Ovary (tissue), 9 donors: ENCODE results near the gene ZBTB7A. TPM values are rescaled to one million over a fixed set of nuclear protein-coding genes. Genes with fewer than 3 reads are reported as not detected.
A peak's percentile ranks its signal among the peaks of the same experiment; 100 is the strongest.

Experiments
- DNase-seq, 5 donors: peaks; one replicate each; pipeline ENCODE4 v3.0.0-alpha.2; 2019 to 2020
- H3K27ac ChIP-seq, 2 donors: fragments of 200-600 bp; one replicate each; pipeline versions ENCODE4 v1.5.1 to v1.8.0; 2019 to 2022
- H3K27me3 ChIP-seq: fragments of 200-600 bp; one replicate; pipeline ENCODE4 v1.8.0; 2022
- H3K36me3 ChIP-seq: fragments of 200-600 bp; sonication (generic); one replicate; pipeline ENCODE4 v1.5.1; 2019
- H3K4me1 ChIP-seq: one replicate; pipeline ENCODE4 v1.8.1; 2013; ENCODE audit warnings: mild to moderate bottlenecking, moderate library complexity; ENCODE audit not compliant: insufficient read depth
- H3K4me3 ChIP-seq: fragments of 200-600 bp; sonication (generic); one replicate; pipeline ENCODE4 v1.5.1; 2017
- H3K9me3 ChIP-seq, 2 donors: fragments of 200-600 bp in 1 of 2; sonication (generic) in 1 of 2; one replicate each; pipeline versions ENCODE4 v1.5.1 to v1.8.1; 2013 to 2019; ENCODE audit warnings: mild to moderate bottlenecking in 1 of 2, moderate library complexity in 1 of 2
- EP300 ChIP-seq: sonication (generic); formaldehyde crosslinking; IDR thresholded peaks from one replicate; pipeline ENCODE4 v1.6.1; 2017; ENCODE audit warnings: antibody characterized with exemption
- POLR2A ChIP-seq: fragments of 450-650 bp; IDR thresholded peaks from one replicate; pipeline ENCODE4 v1.6.1; 2017; ENCODE audit warnings: antibody characterized with exemption, mild to moderate bottlenecking, moderate library complexity
- WGBS, 3 donors: extraction: QIAGEN DNeasy Blood & Tissue Kit in 1 of 3; methylation state at CpG; one replicate each; pipeline versions ENCODE4 v1.1.5 to v1.1.7; 2013 to 2017; 5-methylcytosine and 5-hydroxymethylcytosine counted together
- intact Hi-C, 4 donors: fragments of 100-400 bp; cut with DNase I; formaldehyde crosslinking; loops; one replicate each; pipeline versions ENCODE4 v1.11.0 to v1.15.1; 2022 to 2023
- polyA plus RNA-seq, 2 donors: library from polyadenylated mRNA; stranded (reverse); fragments of 200-250 nt in 1 of 2; fragments of 350-450 nt in 1 of 2; fragmentation: Illumina TruSeq in 1 of 2; extraction: RNeasy Lipid Tissue Mini Kit (QIAGEN cat#74804) in 1 of 2; gene quantifications; one replicate each; pipeline ENCODE4 v1.2.3, GENCODE V29; 2013 to 2014
- total RNA-seq, 7 donors: library from RNA; depleted of rRNA in 2 of 7; stranded (reverse); fragments of >200 nt in 2 of 7; fragmentation: NEBNext Ultra II Directional in 3 of 7; extraction: Animal tissue kit (Norgen Biotek cat#: 25700) in 3 of 7; gene quantifications; one replicate each; pipeline versions ENCODE4 v1.1.0 to v1.2.4, GENCODE V29; 2016 to 2023
- TF ChIP-seq, protein P1 (sequence below), 3 donors: fragments of 450-650 bp in 2 of 3; fragments of 200-600 bp in 1 of 3; IDR thresholded peaks; one replicate each; pipeline versions ENCODE4 v1.5.1 to v1.8.0; 2016 to 2022; ENCODE audit warnings: antibody characterized with exemption in 3 of 3, mild to moderate bottlenecking in 1 of 3
- donor health status: DM: no; HTN: no; CAD: no; lungs with moderate emphysema.
- donor health status: DM: no; HTN: no; CAD: no.
- donor health status: Bipolar disorder and iron deficiency.
- donor health status: DM: yes; HTN: yes; CAD: no.
- donor health status: DM: no; HTN: no; CAD: no.
- donor health status: DM: yes; HTN: yes; CAD: no.

The ZBTB7A gene
- total and polyA plus RNA-seq, 9 donors = 9.1 to 56.4 (median 38.5) TPM

DNA sequence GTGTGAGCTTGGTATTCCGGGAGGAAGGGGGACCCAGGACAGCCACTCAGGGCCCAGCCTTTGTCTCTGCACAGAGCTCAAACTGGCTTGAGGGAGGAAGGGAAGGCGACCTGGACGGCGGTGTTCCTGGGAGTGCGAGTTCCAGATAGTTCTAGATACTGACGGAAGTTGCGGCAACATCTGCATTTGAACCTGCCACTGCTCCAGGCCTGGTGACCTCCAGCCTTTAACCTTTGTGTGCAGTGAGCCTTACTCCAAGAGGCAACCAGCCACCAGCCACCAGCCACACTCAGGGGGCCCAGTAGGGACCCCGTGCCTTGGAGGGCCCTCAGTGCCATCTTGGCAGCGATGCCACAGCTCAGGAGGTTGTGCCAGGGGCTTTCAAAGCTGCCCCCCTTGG, 15.5 kb upstream of the ZBTB7A start:
- no peak overlapping the region for H3K4me3 ChIP-seq
- 72 to 84% (median 82%) methylated on average over 9 of the region's 9 CpGs for WGBS, 3 donors
- intact Hi-C loops = no loop called here
- no peak overlapping the region for H3K27ac ChIP-seq
- no peak for DNase-seq
- no peaks in the 10 kb centered on the region for H3K36me3 ChIP-seq
- TF ChIP-seq, protein P1, sequence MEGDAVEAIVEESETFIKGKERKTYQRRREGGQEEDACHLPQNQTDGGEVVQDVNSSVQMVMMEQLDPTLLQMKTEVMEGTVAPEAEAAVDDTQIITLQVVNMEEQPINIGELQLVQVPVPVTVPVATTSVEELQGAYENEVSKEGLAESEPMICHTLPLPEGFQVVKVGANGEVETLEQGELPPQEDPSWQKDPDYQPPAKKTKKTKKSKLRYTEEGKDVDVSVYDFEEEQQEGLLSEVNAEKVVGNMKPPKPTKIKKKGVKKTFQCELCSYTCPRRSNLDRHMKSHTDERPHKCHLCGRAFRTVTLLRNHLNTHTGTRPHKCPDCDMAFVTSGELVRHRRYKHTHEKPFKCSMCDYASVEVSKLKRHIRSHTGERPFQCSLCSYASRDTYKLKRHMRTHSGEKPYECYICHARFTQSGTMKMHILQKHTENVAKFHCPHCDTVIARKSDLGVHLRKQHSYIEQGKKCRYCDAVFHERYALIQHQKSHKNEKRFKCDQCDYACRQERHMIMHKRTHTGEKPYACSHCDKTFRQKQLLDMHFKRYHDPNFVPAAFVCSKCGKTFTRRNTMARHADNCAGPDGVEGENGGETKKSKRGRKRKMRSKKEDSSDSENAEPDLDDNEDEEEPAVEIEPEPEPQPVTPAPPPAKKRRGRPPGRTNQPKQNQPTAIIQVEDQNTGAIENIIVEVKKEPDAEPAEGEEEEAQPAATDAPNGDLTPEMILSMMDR (IDR thresholded peaks at IDR 0.05) = no peak
- TF ChIP-seq EP300 (no peak), POLR2A (no peak)
- no peaks in the 10 kb centered on the region for H3K9me3 ChIP-seq
- H3K4me1 ChIP-seq = peaks cover 7% of the 10 kb centered on the region
- no peaks in the 10 kb centered on the region for H3K27me3 ChIP-seq

DNA sequence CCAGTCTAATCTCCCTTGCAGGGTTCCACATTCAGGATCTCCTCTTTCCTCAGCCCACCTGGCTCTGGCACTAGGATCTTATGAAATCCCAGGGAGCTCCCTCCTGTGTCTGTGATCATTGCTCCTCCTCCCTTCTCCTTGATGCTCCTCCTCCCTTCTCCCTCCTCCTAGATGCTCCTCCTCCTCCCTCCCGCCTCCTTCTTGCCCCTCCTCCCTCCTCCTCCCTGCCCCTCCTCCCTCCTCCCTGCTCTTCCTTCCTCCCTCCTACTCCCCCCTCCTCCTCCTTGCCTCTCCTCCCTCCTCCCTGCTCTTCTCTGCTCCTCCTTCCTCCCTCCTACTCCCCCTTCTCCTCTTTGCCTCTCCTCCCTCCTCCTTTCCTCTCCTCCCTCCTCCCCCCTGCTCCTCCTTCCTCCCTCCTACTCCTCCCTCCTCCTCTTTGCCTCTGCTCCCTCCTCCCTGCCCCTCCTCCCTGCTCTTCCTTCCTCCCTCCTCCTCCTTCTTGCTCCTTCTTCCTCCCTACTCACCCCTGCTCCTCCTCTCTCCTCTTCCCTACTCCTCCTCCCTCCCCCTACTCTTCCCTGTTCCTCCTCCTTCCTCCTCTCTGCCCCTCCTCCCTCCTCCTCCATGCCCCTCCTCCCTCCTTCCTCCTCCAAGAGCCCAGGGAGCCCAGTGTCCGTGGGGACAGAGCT, 14.9 kb upstream of the ZBTB7A start:
- TF ChIP-seq, protein P1 (IDR thresholded peaks at IDR 0.05) = no peak
- TF ChIP-seq POLR2A (no peak), EP300 (no peak)
- intact Hi-C loops = no loop called here
- Histone ChIP-seq H3K4me1 (peaks cover 7% of the 10 kb centered on the region), H3K4me3 (no peak overlapping the region), H3K27ac (no peak overlapping the region), H3K27me3 (no peaks in the 10 kb centered on the region), H3K9me3 (no peaks in the 10 kb centered on the region), H3K36me3 (no peaks in the 10 kb centered on the region)
- WGBS, 3 donors = 9 to 23% (median 13%) methylated on average over 2 of the region's 2 CpGs
- DNase-seq = no peak

DNA sequence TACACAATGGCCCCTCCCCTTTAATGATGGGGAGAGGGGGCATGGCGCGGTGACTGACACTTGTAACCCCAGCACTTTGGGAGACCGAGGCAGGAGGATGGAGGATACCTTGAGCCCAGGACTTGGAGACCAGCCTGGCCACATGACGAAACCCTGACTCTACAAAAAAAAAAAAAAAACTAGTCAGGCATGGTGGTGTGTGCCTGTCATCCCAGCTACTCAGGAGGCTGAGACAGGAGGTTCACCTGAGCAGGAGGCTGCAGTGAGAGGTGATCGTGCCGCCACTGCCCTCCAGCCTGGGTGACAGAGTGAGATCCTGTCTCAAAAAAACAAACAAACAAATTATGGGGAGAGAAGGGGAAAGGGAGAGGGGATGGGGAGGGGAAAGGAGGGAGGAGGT, 13.8 kb upstream of the ZBTB7A start:
- Histone ChIP-seq H3K36me3 (no peaks in the 10 kb centered on the region), H3K27ac (no peak overlapping the region), H3K4me1 (peaks cover 7% of the 10 kb centered on the region), H3K27me3 (no peaks in the 10 kb centered on the region), H3K9me3 (no peaks in the 10 kb centered on the region), H3K4me3 (no peak overlapping the region)
- no peak for DNase-seq
- intact Hi-C loops = no loop called here
- TF ChIP-seq POLR2A (no peak), EP300 (no peak)
- TF ChIP-seq, protein P1 (IDR thresholded peaks at IDR 0.05) = no peak
- WGBS, 3 donors = 66 to 74% (median 69%) methylated on average over 6 of the region's 6 CpGs

DNA sequence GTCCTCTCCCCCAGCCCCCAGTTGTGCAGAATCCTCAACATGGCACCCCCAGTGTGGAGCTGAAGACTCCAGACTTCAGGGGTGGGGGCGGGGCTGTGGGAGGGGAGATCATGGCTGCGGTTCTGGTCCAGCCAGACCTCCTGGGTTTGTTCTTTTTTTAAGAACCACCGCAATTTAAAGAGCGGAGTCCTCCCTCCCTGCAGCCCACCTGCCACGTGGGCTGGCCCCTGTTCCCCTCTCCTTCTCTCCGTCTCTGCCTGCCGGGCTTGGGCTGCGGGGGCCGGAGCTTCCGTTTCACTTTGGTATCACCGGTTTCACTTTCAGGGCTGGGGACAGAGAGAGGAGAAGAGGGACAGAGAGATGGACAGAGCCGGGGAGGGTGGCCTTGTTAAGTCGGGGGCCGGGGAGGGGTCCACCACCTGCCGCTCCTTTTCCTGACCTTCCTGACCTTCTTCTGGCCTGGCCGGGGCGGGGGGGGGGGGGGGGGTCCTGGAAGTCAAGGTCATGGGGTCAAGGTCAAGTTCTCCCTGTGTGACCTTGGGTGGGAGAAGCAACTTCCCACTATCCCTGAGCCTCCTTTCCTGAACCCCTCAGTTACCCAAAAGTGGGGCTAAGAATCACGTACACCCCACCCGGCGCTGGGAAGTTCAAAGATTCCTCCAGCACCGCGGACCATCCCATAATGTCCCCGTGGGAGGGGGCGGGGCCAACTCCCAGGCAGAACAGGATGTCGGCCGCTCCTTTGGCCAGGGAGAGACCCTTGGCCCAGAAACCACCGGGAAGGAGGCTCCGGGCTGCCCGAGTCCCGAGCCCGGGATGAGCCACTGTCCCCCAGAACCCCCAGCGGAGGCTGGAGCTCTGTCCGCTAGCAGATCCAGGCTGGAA, 11.3 kb upstream of the ZBTB7A start:
- H3K27ac ChIP-seq = peak overlapping the region in 1 of 2 donors; percentile 48
- intact Hi-C loops = no loop called here
- peak overlapping the region; percentile 66 for H3K4me3 ChIP-seq
- DNase-seq = peak; percentile 78 to 87 (median 79)
- H3K9me3 ChIP-seq = no peaks in the 10 kb centered on the region
- no peaks in the 10 kb centered on the region for H3K36me3 ChIP-seq
- H3K27me3 ChIP-seq = no peaks in the 10 kb centered on the region
- 1 to 3% (median 2%) methylated on average over 26 to 33 of the region's 33 CpGs for WGBS, 3 donors
- peak; percentile 19 for TF ChIP-seq EP300
- TF ChIP-seq, protein P1 (IDR thresholded peaks at IDR 0.05) = no peak
- peaks cover 3% of the 10 kb centered on the region for H3K4me1 ChIP-seq
